ENCODE data around the gene XPC. TPM values are rescaled to one million over a fixed set of nuclear protein-coding genes. Genes with fewer than 3 reads are reported as not detected.

XPC gene
- total RNA-seq, 2 experiments from 2014 or later = 22.7 to 38.6 TPM

DNA sequence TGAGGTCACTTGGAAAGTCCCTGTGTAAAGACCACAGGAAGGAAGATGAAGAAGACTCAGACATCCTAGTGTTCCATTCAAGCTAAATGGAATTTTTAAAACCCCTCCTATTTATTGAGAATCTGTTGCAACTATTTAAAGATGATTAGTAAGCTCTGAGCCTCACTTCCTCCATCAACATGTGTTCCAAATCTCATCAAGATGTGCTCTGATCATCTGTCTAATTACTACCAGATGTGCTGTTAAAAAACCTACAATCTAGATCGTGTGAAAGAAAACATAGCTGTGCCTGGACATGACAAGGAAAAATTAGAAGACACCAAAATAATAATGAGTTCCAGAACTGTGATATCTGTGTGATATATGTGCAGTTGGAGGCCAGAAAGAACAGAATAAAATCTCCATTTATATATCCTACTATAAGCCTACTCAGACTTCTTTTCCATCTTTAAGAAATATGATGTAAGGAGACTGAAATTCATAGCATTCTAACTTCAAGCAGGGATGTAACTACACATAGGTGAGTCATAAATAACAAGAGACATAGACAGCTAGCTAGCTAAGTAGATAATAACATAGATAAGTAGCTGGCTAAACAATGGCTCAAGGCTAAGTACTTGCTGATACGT lies 7.8 kb downstream of the XPC start:
- Histone ChIP-seq H3K79me2 (ENCODE audit: insufficient read depth, low read depth, low read length) (peaks cover 29% of the 10 kb centered on the region), H3K9me2 (ENCODE audit: insufficient read depth, low read length) (no peaks in the 10 kb centered on the region), H3K27ac (ENCODE audit: low read depth, low read length, poor library complexity, severe bottlenecking) (no peak overlapping the region), H3K36me3 (ENCODE audit: insufficient read depth, low read length) (peaks cover 71% of the 10 kb centered on the region), H2AFZ (ENCODE audit: low read length) (no peak overlapping the region), H3K4me1 (ENCODE audit: insufficient read depth, low read length, poor library complexity, severe bottlenecking) (peaks cover 18% of the 10 kb centered on the region), H3K4me3 (ENCODE audit: low read depth, low read length, poor library complexity, severe bottlenecking) (no peak overlapping the region), H4K20me1 (ENCODE audit: insufficient read depth, low read length) (peaks cover 11% of the 10 kb centered on the region; the same call in 1 of the 2 replicates), H3K9me3 (ENCODE audit: low read length) (no peaks in the 10 kb centered on the region), H3K4me2 (ENCODE audit: low read length) (no peak overlapping the region)
- DNase-seq (ENCODE audit: low spot score) = no peak
- intact Hi-C loops (cut with micrococcal nuclease; ENCODE audit: unreplicated experiment) = no loop called here
- no TSS peak for BruUV-seq (replicated peaks)
- POLR2A ChIA-PET = interaction anchor here (0.9 to 1.2 kb wide), 2 partner anchors 9 to 28 kb away, joined by 3 to 4 read pairs; no protein-coding TSS in a partner anchor
- CTCF ChIA-PET (ENCODE audit: unreplicated experiment) = no interaction called here
- TF ChIP-seq, protein P1, sequence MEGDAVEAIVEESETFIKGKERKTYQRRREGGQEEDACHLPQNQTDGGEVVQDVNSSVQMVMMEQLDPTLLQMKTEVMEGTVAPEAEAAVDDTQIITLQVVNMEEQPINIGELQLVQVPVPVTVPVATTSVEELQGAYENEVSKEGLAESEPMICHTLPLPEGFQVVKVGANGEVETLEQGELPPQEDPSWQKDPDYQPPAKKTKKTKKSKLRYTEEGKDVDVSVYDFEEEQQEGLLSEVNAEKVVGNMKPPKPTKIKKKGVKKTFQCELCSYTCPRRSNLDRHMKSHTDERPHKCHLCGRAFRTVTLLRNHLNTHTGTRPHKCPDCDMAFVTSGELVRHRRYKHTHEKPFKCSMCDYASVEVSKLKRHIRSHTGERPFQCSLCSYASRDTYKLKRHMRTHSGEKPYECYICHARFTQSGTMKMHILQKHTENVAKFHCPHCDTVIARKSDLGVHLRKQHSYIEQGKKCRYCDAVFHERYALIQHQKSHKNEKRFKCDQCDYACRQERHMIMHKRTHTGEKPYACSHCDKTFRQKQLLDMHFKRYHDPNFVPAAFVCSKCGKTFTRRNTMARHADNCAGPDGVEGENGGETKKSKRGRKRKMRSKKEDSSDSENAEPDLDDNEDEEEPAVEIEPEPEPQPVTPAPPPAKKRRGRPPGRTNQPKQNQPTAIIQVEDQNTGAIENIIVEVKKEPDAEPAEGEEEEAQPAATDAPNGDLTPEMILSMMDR (conservative IDR thresholded peaks at IDR 0.05; ENCODE audit: low read length) = no peak
- TF ChIP-seq EZH2phosphoT487 (IDR thresholded peaks at IDR 0.05; ENCODE audit: borderline replicate concordance, low read depth, low read length) = no peak

GRCh38 chr3:14169871-14170270 lies 8.5 kb downstream of the XPC start:
- no peak overlapping the region for H3K27ac ChIP-seq (ENCODE audit: low read depth, low read length, poor library complexity, severe bottlenecking)
- peaks cover 22% of the 10 kb centered on the region for H3K79me2 ChIP-seq (ENCODE audit: insufficient read depth, low read depth, low read length)
- H3K36me3 ChIP-seq (ENCODE audit: insufficient read depth, low read length) = peaks cover 79% of the 10 kb centered on the region
- BruUV-seq (replicated peaks) = no TSS peak
- intact Hi-C loops (cut with micrococcal nuclease; ENCODE audit: unreplicated experiment) = no loop called here
- H3K4me1 ChIP-seq (ENCODE audit: insufficient read depth, low read length, poor library complexity, severe bottlenecking) = peaks cover 10% of the 10 kb centered on the region
- peaks cover 6% of the 10 kb centered on the region; the same call in 1 of the 2 replicates for H4K20me1 ChIP-seq (ENCODE audit: insufficient read depth, low read length)
- no peaks in the 10 kb centered on the region for H3K9me2 ChIP-seq (ENCODE audit: insufficient read depth, low read length)
- H3K4me2 ChIP-seq (ENCODE audit: low read length) = no peak overlapping the region
- no peak for DNase-seq (ENCODE audit: low spot score)
- no peaks in the 10 kb centered on the region for H3K9me3 ChIP-seq (ENCODE audit: low read length)
- H3K4me3 ChIP-seq (ENCODE audit: low read depth, low read length, poor library complexity, severe bottlenecking) = no peak overlapping the region
- no peak for TF ChIP-seq EZH2phosphoT487 (IDR thresholded peaks at IDR 0.05; ENCODE audit: borderline replicate concordance, low read depth, low read length)
- TF ChIP-seq, protein P1 (conservative IDR thresholded peaks at IDR 0.05; ENCODE audit: low read length) = no peak
- no peak overlapping the region for H2AFZ ChIP-seq (ENCODE audit: low read length)
- POLR2A ChIA-PET = interaction anchor here (1.2 kb wide), 1 partner anchor 10 kb away, joined by 4 read pairs; no protein-coding TSS in a partner anchor
- CTCF ChIA-PET (ENCODE audit: unreplicated experiment) = no interaction called here

- H3K9me3 ChIP-seq (ENCODE audit: low read length) = no peaks in the 10 kb centered on the region
- H3K79me2 ChIP-seq (ENCODE audit: insufficient read depth, low read depth, low read length) = peaks cover 17% of the 10 kb centered on the region
- intact Hi-C loops (cut with micrococcal nuclease; ENCODE audit: unreplicated experiment) = no loop called here
- no peak for DNase-seq (ENCODE audit: low spot score)
- peaks cover 6% of the 10 kb centered on the region for H3K4me1 ChIP-seq (ENCODE audit: insufficient read depth, low read length, poor library complexity, severe bottlenecking)
- peaks cover 1% of the 10 kb centered on the region; the same call in 1 of the 2 replicates for H4K20me1 ChIP-seq (ENCODE audit: insufficient read depth, low read length)
- H2AFZ ChIP-seq (ENCODE audit: low read length) = no peak overlapping the region
- ChIA-PET POLR2A (no interaction called here), CTCF (ENCODE audit: unreplicated experiment) (no interaction called here)
- H3K9me2 ChIP-seq (ENCODE audit: insufficient read depth, low read length) = no peaks in the 10 kb centered on the region
- H3K4me2 ChIP-seq (ENCODE audit: low read length) = no peak overlapping the region
- TF ChIP-seq, protein P1 (conservative IDR thresholded peaks at IDR 0.05; ENCODE audit: low read length) = no peak
- no peak for TF ChIP-seq EZH2phosphoT487 (IDR thresholded peaks at IDR 0.05; ENCODE audit: borderline replicate concordance, low read depth, low read length)
- no TSS peak for BruUV-seq (replicated peaks)
- H3K27ac ChIP-seq (ENCODE audit: low read depth, low read length, poor library complexity, severe bottlenecking) = no peak overlapping the region
- peaks cover 83% of the 10 kb centered on the region for H3K36me3 ChIP-seq (ENCODE audit: insufficient read depth, low read length)
- no peak overlapping the region for H3K4me3 ChIP-seq (ENCODE audit: low read depth, low read length, poor library complexity, severe bottlenecking)
Observed at GRCh38 chr3:14169435-14169834, 9.0 kb downstream of the XPC start.

Data from OCI-LY7 (cell line).